Erythroblast (primary cell): ENCODE data around the gene CCNDBP1.

Source experiments
- GATA1 ChIP-seq: IDR thresholded peaks from 2 replicates; pipeline ENCODE4 v1.6.1; 2011; ENCODE audit warnings: low read depth, mild to moderate bottlenecking, control low read depth, low read length, moderate library complexity
- POLR2A ChIP-seq: IDR thresholded peaks from 2 replicates; pipeline ENCODE4 v1.6.1; 2011; ENCODE audit warnings: mild to moderate bottlenecking, low read length

- no peak for TF ChIP-seq POLR2A
- no peak for TF ChIP-seq GATA1
Observed at GRCh38 chr15:43243020-43243645, 57.9 kb downstream of the CCNDBP1 start.
